A673 (cell line): ENCODE measurements around the gene ZNHIT1.

Experiments used
- EZH2 ChIP-seq: fragments of 200-600 bp; sonication (generic); IDR thresholded peaks from 2 replicates; pipeline ENCODE4 v1.6.1; 2017; ENCODE audit warnings: borderline replicate concordance, low read depth, mild to moderate bottlenecking, mixed read lengths, antibody characterized with exemption, low read length; ENCODE audit not compliant: poor library complexity, severe bottlenecking
- TF ChIP-seq, protein P1 (sequence below): fragments of 300-800, 200-600 bp; sonication (generic); conservative IDR thresholded peaks from 2 replicates; pipeline ENCODE4 v1.5.1; 2017; ENCODE audit warnings: low read depth, mild to moderate bottlenecking, antibody characterized with exemption, low read length, moderate library complexity, mixed read lengths

DNA sequence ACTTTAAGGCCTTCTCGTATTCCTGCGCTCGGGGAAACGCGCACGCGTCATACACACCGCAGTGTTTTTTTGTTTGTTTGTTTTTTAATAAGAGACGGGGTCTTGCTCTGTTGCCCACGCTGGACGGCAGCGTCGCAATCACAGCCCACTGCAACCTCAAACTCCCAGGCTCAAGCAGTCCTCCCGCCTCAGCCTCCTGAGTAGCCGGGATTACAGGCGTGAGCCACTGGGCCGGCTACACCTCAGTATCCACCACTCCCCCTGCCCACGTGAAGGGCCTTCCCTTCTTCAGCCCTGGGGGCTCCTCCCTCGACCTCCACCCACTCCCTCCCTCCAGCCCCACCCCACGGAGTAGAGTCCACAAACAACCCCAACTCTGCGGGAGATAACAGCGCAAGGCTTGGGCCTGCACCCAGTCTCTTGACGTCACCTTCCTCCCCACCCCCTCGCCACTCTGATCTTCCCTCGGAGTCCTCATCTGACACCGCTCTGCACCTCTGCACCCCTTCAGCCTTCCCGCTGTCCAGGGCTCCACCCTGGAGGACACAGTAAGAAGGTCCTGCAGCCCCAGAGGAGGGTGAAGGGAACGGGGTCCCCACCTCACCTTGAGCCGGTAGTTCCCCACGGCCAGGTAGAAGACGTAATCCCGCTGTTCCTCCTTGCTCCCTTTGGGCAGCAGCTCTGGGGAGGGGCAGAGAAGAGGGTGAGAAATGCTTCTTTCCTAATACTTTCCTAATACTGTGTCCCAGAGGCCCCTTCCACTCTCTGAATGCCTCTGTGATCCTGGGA, 22.5 kb downstream of the ZNHIT1 start:
- TF ChIP-seq, protein P1, sequence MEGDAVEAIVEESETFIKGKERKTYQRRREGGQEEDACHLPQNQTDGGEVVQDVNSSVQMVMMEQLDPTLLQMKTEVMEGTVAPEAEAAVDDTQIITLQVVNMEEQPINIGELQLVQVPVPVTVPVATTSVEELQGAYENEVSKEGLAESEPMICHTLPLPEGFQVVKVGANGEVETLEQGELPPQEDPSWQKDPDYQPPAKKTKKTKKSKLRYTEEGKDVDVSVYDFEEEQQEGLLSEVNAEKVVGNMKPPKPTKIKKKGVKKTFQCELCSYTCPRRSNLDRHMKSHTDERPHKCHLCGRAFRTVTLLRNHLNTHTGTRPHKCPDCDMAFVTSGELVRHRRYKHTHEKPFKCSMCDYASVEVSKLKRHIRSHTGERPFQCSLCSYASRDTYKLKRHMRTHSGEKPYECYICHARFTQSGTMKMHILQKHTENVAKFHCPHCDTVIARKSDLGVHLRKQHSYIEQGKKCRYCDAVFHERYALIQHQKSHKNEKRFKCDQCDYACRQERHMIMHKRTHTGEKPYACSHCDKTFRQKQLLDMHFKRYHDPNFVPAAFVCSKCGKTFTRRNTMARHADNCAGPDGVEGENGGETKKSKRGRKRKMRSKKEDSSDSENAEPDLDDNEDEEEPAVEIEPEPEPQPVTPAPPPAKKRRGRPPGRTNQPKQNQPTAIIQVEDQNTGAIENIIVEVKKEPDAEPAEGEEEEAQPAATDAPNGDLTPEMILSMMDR = no peak
- TF ChIP-seq EZH2 = no peak
